Measurements from ENCODE around the gene C3orf33. TPM values are rescaled to one million over a fixed set of nuclear protein-coding genes. Genes with fewer than 3 reads are reported as not detected.
"Not testable (repeated sequence)": the region's sequence is repeated elsewhere in the genome, so short reads cannot be mapped to it uniquely, and the experiment has no call there.

C3orf33 gene
- total RNA-seq, 2 donors from 2014 or later = 4.9 to 7.6 TPM

DNA sequence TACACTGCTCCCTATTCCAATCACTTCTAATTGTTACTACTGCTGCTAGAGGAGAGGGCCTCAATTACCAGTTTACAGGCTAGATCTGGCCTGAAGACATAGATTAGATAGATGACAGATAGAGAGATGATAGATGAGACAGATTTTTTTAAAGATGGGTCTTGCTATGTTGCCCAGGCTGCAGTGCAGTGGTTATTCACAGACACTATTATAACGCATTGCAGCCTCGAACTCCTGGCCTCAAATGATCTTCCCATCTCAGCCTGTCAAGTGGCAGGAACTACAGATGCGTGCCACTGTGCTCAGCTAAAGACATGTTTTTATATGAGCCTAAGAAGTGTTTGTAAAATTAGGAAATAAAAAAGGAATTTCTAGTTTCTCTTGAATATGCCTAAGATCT lies 41.9 kb upstream of the C3orf33 start:
- Histone ChIP-seq H3K4me1 (replicated peaks) (no peaks in the 10 kb centered on the region), H3K4me3 (no peak overlapping the region), H3K36me3 (no peaks in the 10 kb centered on the region), H3K9me3 (no peaks in the 10 kb centered on the region), H3K27ac (no peak overlapping the region), H3K27me3 (replicated peaks; ENCODE audit: insufficient read depth) (no peaks in the 10 kb centered on the region)
- DNase-seq (ENCODE audit: low spot score) = no peak
- intact Hi-C loops (cut with DNase I) = no loop called here
- TF ChIP-seq POLR2A (IDR thresholded peaks at IDR 0.05) (no peak), POLR2AphosphoS5 (IDR thresholded peaks at IDR 0.05) (no peak)
- TF ChIP-seq, protein P1, sequence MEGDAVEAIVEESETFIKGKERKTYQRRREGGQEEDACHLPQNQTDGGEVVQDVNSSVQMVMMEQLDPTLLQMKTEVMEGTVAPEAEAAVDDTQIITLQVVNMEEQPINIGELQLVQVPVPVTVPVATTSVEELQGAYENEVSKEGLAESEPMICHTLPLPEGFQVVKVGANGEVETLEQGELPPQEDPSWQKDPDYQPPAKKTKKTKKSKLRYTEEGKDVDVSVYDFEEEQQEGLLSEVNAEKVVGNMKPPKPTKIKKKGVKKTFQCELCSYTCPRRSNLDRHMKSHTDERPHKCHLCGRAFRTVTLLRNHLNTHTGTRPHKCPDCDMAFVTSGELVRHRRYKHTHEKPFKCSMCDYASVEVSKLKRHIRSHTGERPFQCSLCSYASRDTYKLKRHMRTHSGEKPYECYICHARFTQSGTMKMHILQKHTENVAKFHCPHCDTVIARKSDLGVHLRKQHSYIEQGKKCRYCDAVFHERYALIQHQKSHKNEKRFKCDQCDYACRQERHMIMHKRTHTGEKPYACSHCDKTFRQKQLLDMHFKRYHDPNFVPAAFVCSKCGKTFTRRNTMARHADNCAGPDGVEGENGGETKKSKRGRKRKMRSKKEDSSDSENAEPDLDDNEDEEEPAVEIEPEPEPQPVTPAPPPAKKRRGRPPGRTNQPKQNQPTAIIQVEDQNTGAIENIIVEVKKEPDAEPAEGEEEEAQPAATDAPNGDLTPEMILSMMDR (IDR thresholded peaks at IDR 0.05) = no peak
- WGBS = 100% methylated on average over 3 of the region's 3 CpGs

DNA sequence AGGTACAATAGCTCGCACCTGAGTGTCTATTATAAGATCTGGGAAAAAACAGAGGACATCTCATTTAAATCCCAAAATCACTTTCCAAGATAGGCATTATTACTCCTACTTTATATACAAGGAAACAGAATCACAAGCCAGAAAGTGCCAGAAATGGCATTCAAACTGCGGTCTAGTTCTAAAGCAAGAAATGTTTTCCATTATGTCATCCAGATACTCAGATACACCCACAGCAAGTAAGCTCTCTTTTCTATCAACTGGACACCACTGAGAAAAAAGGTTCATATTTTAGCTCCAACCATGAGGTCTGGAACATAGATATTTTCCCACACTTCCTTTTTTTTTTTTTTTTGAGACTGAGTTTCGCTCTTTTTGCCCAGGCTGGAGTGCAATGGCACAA lies 40.0 kb upstream of the C3orf33 start:
- no peak for DNase-seq (ENCODE audit: low spot score)
- WGBS = 90% methylated on average over 3 of the region's 3 CpGs
- intact Hi-C loops (cut with DNase I) = no loop called here
- H3K4me3 ChIP-seq = no peak overlapping the region
- H3K27me3 ChIP-seq (replicated peaks; ENCODE audit: insufficient read depth) = no peaks in the 10 kb centered on the region
- H3K36me3 ChIP-seq = no peaks in the 10 kb centered on the region
- H3K4me1 ChIP-seq (replicated peaks) = no peaks in the 10 kb centered on the region
- H3K27ac ChIP-seq = no peak overlapping the region
- TF ChIP-seq POLR2AphosphoS5 (IDR thresholded peaks at IDR 0.05) = no peak
- no peak for TF ChIP-seq POLR2A (IDR thresholded peaks at IDR 0.05)
- TF ChIP-seq, protein P1 (IDR thresholded peaks at IDR 0.05) = no peak
- H3K9me3 ChIP-seq = no peaks in the 10 kb centered on the region

DNA sequence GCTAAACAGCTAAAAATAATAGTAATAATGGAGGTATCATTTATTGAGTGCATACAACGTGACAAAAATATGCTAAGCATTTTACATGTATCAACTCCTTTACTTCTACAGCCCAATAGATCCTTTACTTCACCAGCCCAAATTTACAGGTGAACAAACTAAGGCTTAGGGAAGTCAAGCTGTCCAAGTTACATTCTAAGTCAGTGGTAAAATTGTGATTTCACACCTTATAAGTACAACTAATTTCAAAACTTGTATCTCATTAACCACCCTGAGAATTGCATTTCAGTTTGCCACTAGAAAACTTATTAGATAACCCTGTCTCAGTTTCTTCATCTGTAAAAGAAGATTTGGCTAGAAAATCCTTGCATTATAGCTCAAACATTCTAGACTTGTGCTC lies 37.5 kb upstream of the C3orf33 start:
- H3K36me3 ChIP-seq = no peaks in the 10 kb centered on the region
- intact Hi-C loops (cut with DNase I) = no loop called here
- H3K27me3 ChIP-seq (replicated peaks; ENCODE audit: insufficient read depth) = no peaks in the 10 kb centered on the region
- no peaks in the 10 kb centered on the region for H3K4me1 ChIP-seq (replicated peaks)
- 57% methylated on average over 1 of the region's 1 CpG for WGBS
- DNase-seq (ENCODE audit: low spot score) = no peak
- H3K4me3 ChIP-seq = no peak overlapping the region
- TF ChIP-seq POLR2A (IDR thresholded peaks at IDR 0.05) (no peak), POLR2AphosphoS5 (IDR thresholded peaks at IDR 0.05) (no peak)
- TF ChIP-seq, protein P1 (IDR thresholded peaks at IDR 0.05) = no peak
- no peak overlapping the region for H3K27ac ChIP-seq
- H3K9me3 ChIP-seq = no peaks in the 10 kb centered on the region

GRCh38 chr3:155835341-155836071 lies 29.4 kb upstream of the C3orf33 start:
- Histone ChIP-seq H3K27me3 (replicated peaks; ENCODE audit: insufficient read depth) (no peaks in the 10 kb centered on the region), H3K4me3 (no peak overlapping the region), H3K27ac (no peak overlapping the region), H3K9me3 (no peaks in the 10 kb centered on the region), H3K4me1 (replicated peaks) (no peaks in the 10 kb centered on the region), H3K36me3 (no peaks in the 10 kb centered on the region)
- intact Hi-C loops (cut with DNase I) = no loop called here
- 74% methylated on average over 9 of the region's 9 CpGs for WGBS
- no peak for DNase-seq (ENCODE audit: low spot score)
- TF ChIP-seq POLR2AphosphoS5 (IDR thresholded peaks at IDR 0.05) (no peak), POLR2A (IDR thresholded peaks at IDR 0.05) (no peak)
- TF ChIP-seq, protein P1 (IDR thresholded peaks at IDR 0.05) = no peak

DNA sequence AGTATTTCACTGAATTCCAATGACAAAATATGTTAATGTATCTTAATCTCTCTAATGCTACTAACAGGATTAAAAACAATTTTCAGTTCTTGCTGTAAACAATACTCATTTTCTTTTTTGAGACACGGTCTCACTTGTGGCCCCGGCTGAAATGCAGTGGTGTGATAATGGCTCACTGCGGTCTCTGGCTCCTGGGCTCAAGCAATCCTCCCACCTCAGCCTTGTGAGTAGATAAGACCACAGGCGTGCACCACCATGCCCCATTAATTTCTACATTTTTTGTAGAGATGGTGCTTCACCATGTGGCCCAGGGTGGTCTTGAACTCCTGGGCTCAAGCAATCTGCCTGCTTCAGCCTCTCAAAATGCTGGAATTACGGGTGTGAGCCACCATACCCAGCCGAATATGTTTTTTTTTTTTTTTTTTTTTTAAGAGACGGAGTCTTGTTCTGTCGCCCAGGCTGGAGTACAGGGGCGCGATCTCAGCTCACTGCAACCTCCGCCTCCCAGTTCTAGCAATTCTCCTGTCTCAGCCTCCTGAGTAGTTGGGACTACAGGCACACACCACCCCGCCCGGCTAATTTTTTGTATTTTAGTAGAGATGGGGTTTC lies 22.5 kb upstream of the C3orf33 start:
- H3K4me1 ChIP-seq (replicated peaks); H3K9me3 ChIP-seq; H3K4me3 ChIP-seq; DNase-seq (ENCODE audit: low spot score); intact Hi-C loops (cut with DNase I); H3K27ac ChIP-seq; H3K36me3 ChIP-seq; H3K27me3 ChIP-seq (replicated peaks; ENCODE audit: insufficient read depth): not testable (repeated sequence)
- 96% methylated on average over 13 of the region's 13 CpGs for WGBS
